ENCODE data around the gene RNASEH2A.

The RNASEH2A gene

GRCh38 chr19:12782424-12783290 lies 23.7 kb upstream of the RNASEH2A start:
- Histone ChIP-seq H3K4me3 (ENCODE audit: low read depth, low read length, poor library complexity, severe bottlenecking) (peak overlapping the region; percentile 54), H3K36me3 (ENCODE audit: insufficient read depth, low read length) (no peaks in the 10 kb centered on the region), H3F3A (ENCODE audit: insufficient read depth, low read length) (no peaks in the 10 kb centered on the region), H3K79me2 (ENCODE audit: insufficient read depth, low read length) (no peaks in the 10 kb centered on the region), H3K4me1 (ENCODE audit: insufficient read depth, low read length, severe bottlenecking) (peaks cover 68% of the 10 kb centered on the region), H3K27me3 (ENCODE audit: insufficient read depth, low read length) (no peaks in the 10 kb centered on the region), H4K20me1 (ENCODE audit: insufficient read depth, low read length) (no peaks in the 10 kb centered on the region), H3K27ac (ENCODE audit: low read depth, low read length, poor library complexity, severe bottlenecking) (peak overlapping the region; percentile 47), H3K9me3 (ENCODE audit: low read length) (no peaks in the 10 kb centered on the region), H3K9ac (ENCODE audit: low read length) (peak overlapping the region; percentile 44; the same call in 1 of the 2 replicates), H3K9me2 (ENCODE audit: low read depth, low read length) (no peaks in the 10 kb centered on the region), H2AFZ (ENCODE audit: low read length) (no peak overlapping the region), H3K4me2 (ENCODE audit: low read length) (peak overlapping the region; percentile 71)
- no peak for TF ChIP-seq CTCF (IDR thresholded peaks at IDR 0.05; ENCODE audit: low read length)
- TF ChIP-seq EZH2 (IDR thresholded peaks at IDR 0.05; ENCODE audit: borderline replicate concordance, low read length), result no peak

- Histone ChIP-seq H3K4me1 (ENCODE audit: insufficient read depth, low read length, severe bottlenecking) (peaks cover 65% of the 10 kb centered on the region), H3K27ac (ENCODE audit: low read depth, low read length, poor library complexity, severe bottlenecking) (peak overlapping the region; percentile 74)
Measured at GRCh38 chr19:12783291-12783848, 23.0 kb upstream of the RNASEH2A start.

GRCh38 chr19:12783849-12784393 lies 22.5 kb upstream of the RNASEH2A start:
- H3K4me1 ChIP-seq (ENCODE audit: insufficient read depth, low read length, severe bottlenecking), result peaks cover 65% of the 10 kb centered on the region
- H3F3A ChIP-seq (ENCODE audit: insufficient read depth, low read length), result no peaks in the 10 kb centered on the region
- H3K36me3 ChIP-seq (ENCODE audit: insufficient read depth, low read length), result no peaks in the 10 kb centered on the region
- H3K4me3 ChIP-seq (ENCODE audit: low read depth, low read length, poor library complexity, severe bottlenecking), result no peak overlapping the region
- no peaks in the 10 kb centered on the region for H3K9me3 ChIP-seq (ENCODE audit: low read length)
- H2AFZ ChIP-seq (ENCODE audit: low read length), result no peak overlapping the region
- H3K9me2 ChIP-seq (ENCODE audit: low read depth, low read length), result no peaks in the 10 kb centered on the region
- H3K27ac ChIP-seq (ENCODE audit: low read depth, low read length, poor library complexity, severe bottlenecking), result peak overlapping the region; percentile 74
- TF ChIP-seq EZH2 (IDR thresholded peaks at IDR 0.05; ENCODE audit: borderline replicate concordance, low read length) (no peak), CTCF (IDR thresholded peaks at IDR 0.05; ENCODE audit: low read length) (no peak)
- no peaks in the 10 kb centered on the region for H4K20me1 ChIP-seq (ENCODE audit: insufficient read depth, low read length)
- H3K4me2 ChIP-seq (ENCODE audit: low read length), result no peak overlapping the region
- H3K27me3 ChIP-seq (ENCODE audit: insufficient read depth, low read length), result no peaks in the 10 kb centered on the region
- H3K79me2 ChIP-seq (ENCODE audit: insufficient read depth, low read length), result no peaks in the 10 kb centered on the region
- no peak overlapping the region for H3K9ac ChIP-seq (ENCODE audit: low read length)

More at GRCh38 chr19:12783291-12783848, 23.0 kb upstream of the RNASEH2A start:
- Histone ChIP-seq H3K27me3 (ENCODE audit: insufficient read depth, low read length) (no peaks in the 10 kb centered on the region), H3F3A (ENCODE audit: insufficient read depth, low read length) (no peaks in the 10 kb centered on the region), H3K36me3 (ENCODE audit: insufficient read depth, low read length) (no peaks in the 10 kb centered on the region), H2AFZ (ENCODE audit: low read length) (no peak overlapping the region), H3K9me2 (ENCODE audit: low read depth, low read length) (no peaks in the 10 kb centered on the region), H3K4me3 (ENCODE audit: low read depth, low read length, poor library complexity, severe bottlenecking) (peak overlapping the region; percentile 54), H4K20me1 (ENCODE audit: insufficient read depth, low read length) (no peaks in the 10 kb centered on the region), H3K9ac (ENCODE audit: low read length) (no peak overlapping the region), H3K79me2 (ENCODE audit: insufficient read depth, low read length) (no peaks in the 10 kb centered on the region), H3K9me3 (ENCODE audit: low read length) (no peaks in the 10 kb centered on the region), H3K4me2 (ENCODE audit: low read length) (no peak overlapping the region; the same call in 1 of the 2 replicates)
- TF ChIP-seq CTCF (IDR thresholded peaks at IDR 0.05; ENCODE audit: low read length) (no peak), EZH2 (IDR thresholded peaks at IDR 0.05; ENCODE audit: borderline replicate concordance, low read length) (no peak)

All from OCI-LY1 (cell line).